ENCODE measurements around the gene CPA1.

Gene CPA1

DNA sequence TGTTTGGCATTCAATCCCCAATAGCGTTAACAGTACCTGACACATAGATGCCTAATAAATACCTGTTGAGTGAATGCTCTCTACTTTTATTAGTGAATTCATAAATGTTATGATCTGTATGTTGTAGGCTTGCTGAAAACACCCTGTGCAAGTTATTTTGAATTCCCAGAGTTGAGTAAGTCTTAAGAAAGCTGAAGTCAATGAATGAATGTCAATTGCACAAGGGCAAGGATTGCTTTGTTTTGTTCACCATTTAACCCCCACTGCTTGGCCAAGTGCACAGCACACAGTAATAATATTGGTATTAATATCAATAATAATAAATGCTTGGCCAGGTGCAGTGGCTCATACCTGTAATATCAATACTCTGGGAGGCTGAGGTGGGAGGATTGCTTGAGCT, 10.2 kb downstream of the CPA1 start:
- Histone ChIP-seq H3K36me3 (ENCODE audit: low read depth) (no peaks in the 10 kb centered on the region), H3K27me3 (ENCODE audit: insufficient read depth, poor library complexity, severe bottlenecking) (no peaks in the 10 kb centered on the region), H3K4me3 (ENCODE audit: severe bottlenecking) (no peak overlapping the region), H3K27ac (ENCODE audit: poor library complexity, severe bottlenecking) (no peak overlapping the region), H3K9me3 (ENCODE audit: severe bottlenecking) (no peaks in the 10 kb centered on the region), H3K4me1 (ENCODE audit: insufficient read depth, poor library complexity, severe bottlenecking) (no peaks in the 10 kb centered on the region)
- no peak for ATAC-seq (ENCODE audit: low read depth)
- no peak for TF ChIP-seq CTCF (IDR thresholded peaks at IDR 0.05; ENCODE audit: poor library complexity, severe bottlenecking)
- no peak for DNase-seq (ENCODE audit: low spot score)

DNA sequence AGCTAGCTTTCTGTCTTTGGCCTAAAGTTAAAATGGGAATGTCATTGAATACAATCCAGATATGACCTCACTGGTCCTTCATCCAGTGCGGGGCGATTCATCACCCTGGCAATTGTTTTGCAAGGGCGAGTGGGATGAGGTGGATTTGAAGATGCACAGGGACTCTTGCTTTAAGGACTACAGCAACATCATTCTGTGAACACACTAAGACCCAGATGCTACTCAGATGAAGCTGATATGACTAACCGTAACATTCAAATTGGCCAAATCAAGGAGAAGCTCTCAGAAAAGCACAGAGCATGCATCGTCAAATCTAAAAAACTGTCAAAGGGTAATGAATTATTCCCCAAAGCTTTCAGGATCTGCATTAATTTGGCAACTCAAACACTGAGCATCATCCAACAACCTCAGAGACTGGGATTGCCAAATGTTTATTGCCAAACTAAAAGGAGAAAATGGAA, 12.8 kb downstream of the CPA1 start:
- no peak for DNase-seq (ENCODE audit: low spot score)
- H3K4me3 ChIP-seq (ENCODE audit: severe bottlenecking) = no peak overlapping the region
- H3K4me1 ChIP-seq (ENCODE audit: insufficient read depth, poor library complexity, severe bottlenecking) = no peaks in the 10 kb centered on the region
- TF ChIP-seq CTCF (IDR thresholded peaks at IDR 0.05; ENCODE audit: poor library complexity, severe bottlenecking) = no peak
- H3K27me3 ChIP-seq (ENCODE audit: insufficient read depth, poor library complexity, severe bottlenecking) = no peaks in the 10 kb centered on the region
- no peaks in the 10 kb centered on the region for H3K9me3 ChIP-seq (ENCODE audit: severe bottlenecking)
- ATAC-seq (ENCODE audit: low read depth) = no peak
- H3K27ac ChIP-seq (ENCODE audit: poor library complexity, severe bottlenecking) = no peak overlapping the region
- no peaks in the 10 kb centered on the region for H3K36me3 ChIP-seq (ENCODE audit: low read depth)

- no peak for TF ChIP-seq CTCF (IDR thresholded peaks at IDR 0.05; ENCODE audit: poor library complexity, severe bottlenecking)
- no peaks in the 10 kb centered on the region for H3K4me1 ChIP-seq (ENCODE audit: insufficient read depth, poor library complexity, severe bottlenecking)
- ATAC-seq (ENCODE audit: low read depth) (no peak), DNase-seq (ENCODE audit: low spot score) (no peak)
- H3K4me3 ChIP-seq (ENCODE audit: severe bottlenecking) = no peak overlapping the region
- no peaks in the 10 kb centered on the region for H3K9me3 ChIP-seq (ENCODE audit: severe bottlenecking)
- H3K27ac ChIP-seq (ENCODE audit: poor library complexity, severe bottlenecking) = no peak overlapping the region
- no peaks in the 10 kb centered on the region for H3K27me3 ChIP-seq (ENCODE audit: insufficient read depth, poor library complexity, severe bottlenecking)
- no peaks in the 10 kb centered on the region for H3K36me3 ChIP-seq (ENCODE audit: low read depth)
Observed at GRCh38 chr7:130393841-130394411, 13.6 kb downstream of the CPA1 start.

- Histone ChIP-seq H3K36me3 (ENCODE audit: low read depth) (no peaks in the 10 kb centered on the region), H3K27ac (ENCODE audit: poor library complexity, severe bottlenecking) (no peak overlapping the region), H3K4me3 (ENCODE audit: severe bottlenecking) (no peak overlapping the region), H3K9me3 (ENCODE audit: severe bottlenecking) (no peaks in the 10 kb centered on the region), H3K27me3 (ENCODE audit: insufficient read depth, poor library complexity, severe bottlenecking) (no peaks in the 10 kb centered on the region), H3K4me1 (ENCODE audit: insufficient read depth, poor library complexity, severe bottlenecking) (no peaks in the 10 kb centered on the region)
- TF ChIP-seq CTCF (IDR thresholded peaks at IDR 0.05; ENCODE audit: poor library complexity, severe bottlenecking) = no peak
- no peak for DNase-seq (ENCODE audit: low spot score)
- no peak for ATAC-seq (ENCODE audit: low read depth)
Observed at GRCh38 chr7:130394421-130395195, 14.3 kb downstream of the CPA1 start.

- TF ChIP-seq CTCF (IDR thresholded peaks at IDR 0.05; ENCODE audit: poor library complexity, severe bottlenecking) = no peak
- no peak for ATAC-seq (ENCODE audit: low read depth)
- no peaks in the 10 kb centered on the region for H3K4me1 ChIP-seq (ENCODE audit: insufficient read depth, poor library complexity, severe bottlenecking)
- DNase-seq (ENCODE audit: low spot score) = no peak
- H3K27ac ChIP-seq (ENCODE audit: poor library complexity, severe bottlenecking) = no peak overlapping the region
- H3K4me3 ChIP-seq (ENCODE audit: severe bottlenecking) = no peak overlapping the region
- H3K36me3 ChIP-seq (ENCODE audit: low read depth) = peaks cover 7% of the 10 kb centered on the region; the same call in 1 of the 2 replicates
- no peaks in the 10 kb centered on the region for H3K27me3 ChIP-seq (ENCODE audit: insufficient read depth, poor library complexity, severe bottlenecking)
- no peaks in the 10 kb centered on the region for H3K9me3 ChIP-seq (ENCODE audit: severe bottlenecking)
Observed at GRCh38 chr7:130395421-130395820, 15.1 kb downstream of the CPA1 start.

Measured in RWPE2 (cell line).